MCF 10A (cell line): ENCODE results near the gene CYP2C19. TPM values are rescaled to one million over a fixed set of nuclear protein-coding genes. Genes with fewer than 3 reads are reported as not detected.
"Not testable (repeated sequence)": the region's sequence is repeated elsewhere in the genome, so short reads cannot be mapped to it uniquely, and the experiment has no call there.

Experiments used
- BruUV-seq: library from RNA; stranded (reverse); fragments of 400-500 nt; replicated peaks from 2 replicates; lab custom pipeline; 2021; lab: Mats Ljungman, UMichigan
- CTCF ChIA-PET: fragments of 300-600 bp; sonication (Branson Sonifier 250); formaldehyde crosslinking; extraction: SDS; loops from one replicate; lab custom pipeline; 2021; ENCODE audit warnings: antibody characterized with exemption, inconsistent platforms; lab: Yijun Ruan, JAX
- POLR2A ChIA-PET: fragments of 300-600, 350-650 bp; sonication (Branson Sonifier 250); formaldehyde crosslinking; extraction: SDS; loops from one replicate; lab custom pipeline; 2020; ENCODE audit warnings: antibody characterized with exemption, inconsistent platforms; lab: Yijun Ruan, JAX
- DNase-seq: peaks from one replicate; pipeline ENCODE4 v3.0.0-alpha.2; 2018; ENCODE audit not compliant: unreplicated experiment
- H3K27ac Mint-ChIP-seq: one replicate; pipeline ENCODE4 v1.8.0; 2022; ENCODE audit warnings: mild to moderate bottlenecking, low read depth, mixed read lengths; ENCODE audit not compliant: unreplicated experiment
- H3K27me3 Mint-ChIP-seq: one replicate; pipeline ENCODE4 v1.8.0; 2022; ENCODE audit warnings: mixed read lengths; ENCODE audit not compliant: insufficient read depth, unreplicated experiment
- H3K36me3 Mint-ChIP-seq: one replicate; pipeline ENCODE4 v1.8.0; 2022; ENCODE audit warnings: mild to moderate bottlenecking, moderate library complexity, mixed read lengths; ENCODE audit not compliant: insufficient read depth, unreplicated experiment
- H3K4me1 Mint-ChIP-seq: one replicate; pipeline ENCODE4 v1.8.0; 2022; ENCODE audit warnings: mixed read lengths; ENCODE audit not compliant: insufficient read depth, unreplicated experiment
- H3K4me3 Mint-ChIP-seq: one replicate; pipeline ENCODE4 v1.8.0; 2022; ENCODE audit warnings: mild to moderate bottlenecking, moderate library complexity, mixed read lengths; ENCODE audit not compliant: unreplicated experiment
- H3K9me3 Mint-ChIP-seq: one replicate; pipeline ENCODE4 v1.8.0; 2022; ENCODE audit warnings: mixed read lengths; ENCODE audit not compliant: unreplicated experiment
- intact Hi-C: fragments of 100-400 bp; cut with micrococcal nuclease; formaldehyde crosslinking; loops from 2 replicates; pipeline ENCODE4 v1.14.1; 2022
- total RNA-seq: library from RNA; stranded (reverse); gene quantifications from 2 replicates; pipeline ENCODE4 v1.2.3, GENCODE V29; 2022
- TF ChIP-seq, protein P1 (sequence below): fragments of 200-600 bp; IDR thresholded peaks from one replicate; pipeline ENCODE4 v1.8.0; 2022; ENCODE audit warnings: antibody characterized with exemption, mild to moderate bottlenecking; ENCODE audit not compliant: unreplicated experiment

CYP2C19 gene
- total RNA-seq, 1 experiment from 2014 or later: not detected

DNA sequence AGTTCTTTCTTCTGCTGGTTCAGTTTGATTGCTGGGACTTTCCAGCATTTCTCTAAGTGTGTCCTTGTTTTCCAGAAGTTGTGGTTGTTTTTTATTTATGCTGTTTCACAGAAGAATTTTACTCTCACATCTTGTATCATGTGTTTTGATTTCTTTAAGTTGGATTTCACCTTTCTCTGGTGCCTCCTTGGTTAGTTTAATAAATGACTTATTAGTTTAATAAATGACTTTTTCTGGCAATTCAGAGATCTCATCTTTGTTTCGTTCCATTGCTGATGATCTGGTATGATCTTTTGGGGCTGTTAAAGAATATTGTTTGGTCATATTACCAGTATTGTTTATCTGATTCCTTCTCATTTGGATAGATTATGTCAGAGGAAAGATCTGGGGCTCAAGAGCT, 116.2 kb downstream of the CYP2C19 start:
- no peaks in the 10 kb centered on the region for H3K36me3 Mint-ChIP-seq
- H3K27ac Mint-ChIP-seq: no peak overlapping the region
- intact Hi-C loops: no loop called here
- no TSS peak for BruUV-seq
- peaks cover 35% of the 10 kb centered on the region for H3K27me3 Mint-ChIP-seq
- H3K4me3 Mint-ChIP-seq: no peak overlapping the region
- ChIA-PET CTCF (interaction anchor here (1.0 kb wide), 1 partner anchor 9 kb away, joined by 4 read pairs; no protein-coding TSS in a partner anchor), POLR2A (no interaction called here)
- TF ChIP-seq, protein P1, sequence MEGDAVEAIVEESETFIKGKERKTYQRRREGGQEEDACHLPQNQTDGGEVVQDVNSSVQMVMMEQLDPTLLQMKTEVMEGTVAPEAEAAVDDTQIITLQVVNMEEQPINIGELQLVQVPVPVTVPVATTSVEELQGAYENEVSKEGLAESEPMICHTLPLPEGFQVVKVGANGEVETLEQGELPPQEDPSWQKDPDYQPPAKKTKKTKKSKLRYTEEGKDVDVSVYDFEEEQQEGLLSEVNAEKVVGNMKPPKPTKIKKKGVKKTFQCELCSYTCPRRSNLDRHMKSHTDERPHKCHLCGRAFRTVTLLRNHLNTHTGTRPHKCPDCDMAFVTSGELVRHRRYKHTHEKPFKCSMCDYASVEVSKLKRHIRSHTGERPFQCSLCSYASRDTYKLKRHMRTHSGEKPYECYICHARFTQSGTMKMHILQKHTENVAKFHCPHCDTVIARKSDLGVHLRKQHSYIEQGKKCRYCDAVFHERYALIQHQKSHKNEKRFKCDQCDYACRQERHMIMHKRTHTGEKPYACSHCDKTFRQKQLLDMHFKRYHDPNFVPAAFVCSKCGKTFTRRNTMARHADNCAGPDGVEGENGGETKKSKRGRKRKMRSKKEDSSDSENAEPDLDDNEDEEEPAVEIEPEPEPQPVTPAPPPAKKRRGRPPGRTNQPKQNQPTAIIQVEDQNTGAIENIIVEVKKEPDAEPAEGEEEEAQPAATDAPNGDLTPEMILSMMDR: no peak
- H3K9me3 Mint-ChIP-seq: no peaks in the 10 kb centered on the region
- no peaks in the 10 kb centered on the region for H3K4me1 Mint-ChIP-seq
- DNase-seq: no peak

DNA sequence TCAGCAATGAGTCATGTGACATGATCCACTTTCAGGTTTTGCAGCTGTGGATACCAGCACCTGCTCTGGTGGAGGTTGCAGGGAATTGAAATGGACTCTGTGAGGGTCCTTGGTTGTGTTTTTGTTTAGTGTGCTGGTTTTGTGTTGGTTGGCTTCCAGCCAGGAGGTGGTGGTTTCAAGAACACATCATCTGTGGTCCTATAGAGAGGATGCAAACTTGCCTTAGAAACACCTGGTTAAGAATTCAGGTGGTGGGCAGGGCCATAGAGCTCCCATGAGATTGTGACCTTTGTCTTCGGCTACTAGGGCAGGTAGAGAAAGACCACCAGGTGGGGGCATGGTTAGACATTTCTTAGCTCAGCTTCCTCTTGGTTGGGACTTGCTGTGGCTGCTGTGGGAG, 116.7 kb downstream of the CYP2C19 start:
- H3K9me3 Mint-ChIP-seq: no peaks in the 10 kb centered on the region
- H3K27ac Mint-ChIP-seq: no peak overlapping the region
- TF ChIP-seq, protein P1: no peak
- H3K4me3 Mint-ChIP-seq: no peak overlapping the region
- peaks cover 35% of the 10 kb centered on the region for H3K27me3 Mint-ChIP-seq
- no peaks in the 10 kb centered on the region for H3K36me3 Mint-ChIP-seq
- no TSS peak for BruUV-seq
- ChIA-PET CTCF (interaction anchor here (1.0 kb wide), 1 partner anchor 9 kb away, joined by 4 read pairs; no protein-coding TSS in a partner anchor), POLR2A (interaction anchor here (0.7 kb wide), 1 partner anchor 22 kb away, joined by 3 read pairs; no protein-coding TSS in a partner anchor)
- intact Hi-C loops: no loop called here
- no peaks in the 10 kb centered on the region for H3K4me1 Mint-ChIP-seq
- DNase-seq: no peak

- Mint-ChIP-seq H3K9me3 (no peaks in the 10 kb centered on the region), H3K36me3 (no peaks in the 10 kb centered on the region), H3K4me3 (no peak overlapping the region), H3K27me3 (peaks cover 6% of the 10 kb centered on the region), H3K4me1 (no peaks in the 10 kb centered on the region), H3K27ac (no peak overlapping the region)
- DNase-seq: no peak
- POLR2A ChIA-PET: no interaction called here
- TF ChIP-seq, protein P1: no peak
- BruUV-seq: no TSS peak
- CTCF ChIA-PET: interaction anchor here (0.7 kb wide), 1 partner anchor 474 kb away, joined by 4 read pairs; no protein-coding TSS in a partner anchor
- intact Hi-C loops: no loop called here
These were observed 126.6 kb downstream of the CYP2C19 start for GRCh38 chr10:94889123-94889522.

- H3K9me3 Mint-ChIP-seq: no peaks in the 10 kb centered on the region
- DNase-seq: no peak
- intact Hi-C loops: no loop called here
- H3K27ac Mint-ChIP-seq: no peak overlapping the region
- TF ChIP-seq, protein P1: no peak
- ChIA-PET POLR2A (no interaction called here), CTCF (no interaction called here)
- BruUV-seq: no TSS peak
- H3K27me3 Mint-ChIP-seq: peaks cover 6% of the 10 kb centered on the region
- H3K36me3 Mint-ChIP-seq: no peaks in the 10 kb centered on the region
- no peaks in the 10 kb centered on the region for H3K4me1 Mint-ChIP-seq
- no peak overlapping the region for H3K4me3 Mint-ChIP-seq
These were observed 128.0 kb downstream of the CYP2C19 start for GRCh38 chr10:94890264-94891022.

DNA sequence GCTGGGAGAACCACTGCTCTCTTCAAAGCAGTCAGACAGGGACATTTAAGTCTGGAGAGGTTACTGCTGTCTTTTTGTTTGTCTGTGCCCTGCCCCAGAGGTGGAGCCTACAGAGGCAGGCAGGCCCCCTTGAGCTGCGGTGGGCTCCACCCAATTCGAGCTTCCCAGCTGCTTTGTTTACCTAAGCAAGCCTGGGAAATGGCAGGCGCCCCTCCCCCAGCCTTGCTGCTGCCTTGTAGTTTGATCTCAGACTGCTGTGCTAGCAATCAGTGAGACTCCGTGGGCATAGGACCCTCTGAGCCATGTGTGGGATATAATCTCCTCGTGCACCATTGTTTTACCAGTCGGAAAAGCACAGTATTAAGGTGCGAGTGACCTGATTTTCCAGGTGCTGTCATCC, 135.9 kb downstream of the CYP2C19 start:
- H3K4me1 Mint-ChIP-seq, intact Hi-C loops, H3K27ac Mint-ChIP-seq, H3K27me3 Mint-ChIP-seq, CTCF ChIA-PET, DNase-seq, H3K4me3 Mint-ChIP-seq, H3K36me3 Mint-ChIP-seq, POLR2A ChIA-PET, H3K9me3 Mint-ChIP-seq, BruUV-seq: not testable (repeated sequence)
